Measurements from ENCODE around the gene POLR1D.

The POLR1D gene

DNA sequence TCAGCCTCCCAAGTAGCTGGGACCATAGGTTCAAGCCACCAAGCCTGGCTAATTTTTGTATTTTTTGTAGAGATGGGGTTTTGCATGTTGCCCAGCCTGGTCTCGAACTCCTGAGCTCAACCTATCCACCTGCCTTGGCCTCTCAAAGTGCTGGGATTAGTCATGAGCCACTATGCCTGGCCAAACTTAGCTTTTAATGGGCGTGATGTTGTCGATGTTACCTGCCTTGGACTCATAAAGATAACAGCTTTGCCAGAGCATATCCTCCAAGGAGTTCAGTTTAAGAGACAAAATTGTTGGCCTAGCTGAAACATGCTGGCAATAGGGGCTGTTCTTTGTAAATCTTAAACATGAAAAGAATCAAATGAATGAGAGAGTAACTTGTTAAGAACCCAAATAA is 13.1 kb downstream of the POLR1D start:
- TF ChIP-seq, protein P1, sequence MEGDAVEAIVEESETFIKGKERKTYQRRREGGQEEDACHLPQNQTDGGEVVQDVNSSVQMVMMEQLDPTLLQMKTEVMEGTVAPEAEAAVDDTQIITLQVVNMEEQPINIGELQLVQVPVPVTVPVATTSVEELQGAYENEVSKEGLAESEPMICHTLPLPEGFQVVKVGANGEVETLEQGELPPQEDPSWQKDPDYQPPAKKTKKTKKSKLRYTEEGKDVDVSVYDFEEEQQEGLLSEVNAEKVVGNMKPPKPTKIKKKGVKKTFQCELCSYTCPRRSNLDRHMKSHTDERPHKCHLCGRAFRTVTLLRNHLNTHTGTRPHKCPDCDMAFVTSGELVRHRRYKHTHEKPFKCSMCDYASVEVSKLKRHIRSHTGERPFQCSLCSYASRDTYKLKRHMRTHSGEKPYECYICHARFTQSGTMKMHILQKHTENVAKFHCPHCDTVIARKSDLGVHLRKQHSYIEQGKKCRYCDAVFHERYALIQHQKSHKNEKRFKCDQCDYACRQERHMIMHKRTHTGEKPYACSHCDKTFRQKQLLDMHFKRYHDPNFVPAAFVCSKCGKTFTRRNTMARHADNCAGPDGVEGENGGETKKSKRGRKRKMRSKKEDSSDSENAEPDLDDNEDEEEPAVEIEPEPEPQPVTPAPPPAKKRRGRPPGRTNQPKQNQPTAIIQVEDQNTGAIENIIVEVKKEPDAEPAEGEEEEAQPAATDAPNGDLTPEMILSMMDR (IDR thresholded peaks at IDR 0.05) = no peak
- H3K9ac ChIP-seq = no peak overlapping the region
- H3K79me2 ChIP-seq = no peaks in the 10 kb centered on the region
- no peaks in the 10 kb centered on the region for H3K4me1 ChIP-seq
- no peak overlapping the region for H3K4me3 ChIP-seq (ENCODE audit: low read depth, low read length)
- H3K4me2 ChIP-seq (ENCODE audit: low read length) = no peak overlapping the region
- H3K27me3 ChIP-seq (ENCODE audit: control insufficient read depth, insufficient read depth, low read length) = no peaks in the 10 kb centered on the region
- no peak overlapping the region for H2AFZ ChIP-seq
- H3K9me3 ChIP-seq (ENCODE audit: control insufficient read depth, low read length) = no peaks in the 10 kb centered on the region
- no peak overlapping the region for H3K27ac ChIP-seq
- no peaks in the 10 kb centered on the region for H3K36me3 ChIP-seq (ENCODE audit: control insufficient read depth, insufficient read depth, low read length)

DNA sequence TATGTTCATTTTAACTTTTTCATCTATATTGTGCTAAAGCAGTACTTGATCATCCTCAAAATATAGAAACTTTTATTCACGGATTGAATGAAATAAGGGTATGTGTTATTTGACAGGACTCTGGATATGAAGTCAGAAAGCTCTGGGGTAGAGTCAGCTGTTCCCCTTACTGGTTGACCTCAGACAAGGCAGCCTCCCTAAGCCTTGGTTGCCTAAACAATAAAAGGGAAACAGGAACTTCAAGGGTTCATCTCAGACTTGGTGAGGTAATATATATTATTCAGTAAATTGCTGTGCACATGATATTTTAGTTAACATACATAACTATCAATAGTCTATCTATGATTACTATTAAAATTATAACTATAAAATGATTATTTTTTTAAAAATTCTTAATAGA is 13.6 kb downstream of the POLR1D start:
- TF ChIP-seq, protein P1 (IDR thresholded peaks at IDR 0.05) = no peak
- Histone ChIP-seq H3K9ac (no peak overlapping the region), H3K27me3 (ENCODE audit: control insufficient read depth, insufficient read depth, low read length) (no peaks in the 10 kb centered on the region), H2AFZ (no peak overlapping the region), H3K4me2 (ENCODE audit: low read length) (no peak overlapping the region), H3K9me3 (ENCODE audit: control insufficient read depth, low read length) (no peaks in the 10 kb centered on the region), H3K4me1 (no peaks in the 10 kb centered on the region), H3K4me3 (ENCODE audit: low read depth, low read length) (no peak overlapping the region), H3K36me3 (ENCODE audit: control insufficient read depth, insufficient read depth, low read length) (no peaks in the 10 kb centered on the region), H3K79me2 (no peaks in the 10 kb centered on the region), H3K27ac (no peak overlapping the region)

DNA sequence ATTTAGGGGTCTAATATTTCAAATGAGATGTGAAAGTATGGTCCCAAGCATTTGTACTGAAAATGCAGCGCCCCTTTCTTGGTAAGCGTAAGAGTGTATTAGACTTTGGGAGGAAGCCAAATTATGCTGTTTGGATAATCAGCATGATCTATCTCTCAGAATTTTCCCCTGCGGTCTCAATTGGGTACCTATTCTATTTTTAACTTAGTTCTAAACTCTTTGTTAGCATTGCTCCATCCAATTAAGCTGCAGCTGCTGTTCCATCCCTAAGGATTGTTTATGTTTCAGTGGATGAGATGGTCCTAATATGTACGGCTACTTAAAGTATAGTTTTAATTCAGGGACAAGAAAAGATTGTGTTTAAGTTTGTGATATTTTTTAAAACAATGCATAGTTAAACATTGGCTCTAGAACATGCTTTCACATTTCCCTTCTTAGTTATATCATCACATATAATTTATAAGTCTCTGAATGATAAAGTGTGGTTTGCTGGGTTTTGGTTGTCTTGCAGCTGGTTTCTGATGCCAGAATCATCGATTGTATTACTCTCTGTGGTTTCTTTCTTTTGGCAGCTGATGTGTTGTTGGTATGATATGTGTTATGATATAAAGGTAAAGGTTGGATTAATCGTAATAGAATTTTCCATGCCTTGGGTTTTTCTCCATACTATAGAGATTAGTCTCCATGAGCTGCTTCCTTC is 15.0 kb downstream of the POLR1D start:
- H3K27me3 ChIP-seq (ENCODE audit: control insufficient read depth, insufficient read depth, low read length) = no peaks in the 10 kb centered on the region
- no peaks in the 10 kb centered on the region for H3K9me3 ChIP-seq (ENCODE audit: control insufficient read depth, low read length)
- H2AFZ ChIP-seq = no peak overlapping the region
- H3K27ac ChIP-seq = no peak overlapping the region
- TF ChIP-seq, protein P1 (IDR thresholded peaks at IDR 0.05) = no peak
- H3K79me2 ChIP-seq = no peaks in the 10 kb centered on the region
- no peak overlapping the region for H3K9ac ChIP-seq
- H3K4me3 ChIP-seq (ENCODE audit: low read depth, low read length) = no peak overlapping the region
- no peaks in the 10 kb centered on the region for H3K36me3 ChIP-seq (ENCODE audit: control insufficient read depth, insufficient read depth, low read length)
- H3K4me2 ChIP-seq (ENCODE audit: low read length) = no peak overlapping the region
- no peaks in the 10 kb centered on the region for H3K4me1 ChIP-seq

DNA sequence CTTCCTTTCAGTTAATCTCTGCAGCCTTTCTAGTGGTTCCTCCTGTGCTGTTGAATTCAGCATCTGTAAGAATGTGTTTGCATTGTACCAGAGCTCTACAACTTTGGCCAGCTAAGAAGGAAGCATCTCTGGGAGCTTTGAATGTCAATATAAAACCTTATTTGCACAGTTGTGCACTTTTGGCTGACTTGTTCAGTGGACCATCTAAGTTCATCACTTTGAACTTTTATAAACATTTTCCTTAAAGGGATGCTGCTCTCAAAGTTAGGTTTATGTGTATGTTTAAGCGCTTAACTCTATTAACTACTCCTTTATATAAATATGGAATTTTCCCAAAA is 15.6 kb downstream of the POLR1D start:
- no peak overlapping the region for H3K9ac ChIP-seq
- H3K27me3 ChIP-seq (ENCODE audit: control insufficient read depth, insufficient read depth, low read length) = no peaks in the 10 kb centered on the region
- no peak overlapping the region for H3K4me3 ChIP-seq (ENCODE audit: low read depth, low read length)
- H3K36me3 ChIP-seq (ENCODE audit: control insufficient read depth, insufficient read depth, low read length) = no peaks in the 10 kb centered on the region
- no peaks in the 10 kb centered on the region for H3K4me1 ChIP-seq
- no peaks in the 10 kb centered on the region for H3K9me3 ChIP-seq (ENCODE audit: control insufficient read depth, low read length)
- TF ChIP-seq, protein P1 (IDR thresholded peaks at IDR 0.05) = no peak
- H2AFZ ChIP-seq = no peak overlapping the region
- no peaks in the 10 kb centered on the region for H3K79me2 ChIP-seq
- H3K4me2 ChIP-seq (ENCODE audit: low read length) = no peak overlapping the region
- H3K27ac ChIP-seq = no peak overlapping the region

DNA sequence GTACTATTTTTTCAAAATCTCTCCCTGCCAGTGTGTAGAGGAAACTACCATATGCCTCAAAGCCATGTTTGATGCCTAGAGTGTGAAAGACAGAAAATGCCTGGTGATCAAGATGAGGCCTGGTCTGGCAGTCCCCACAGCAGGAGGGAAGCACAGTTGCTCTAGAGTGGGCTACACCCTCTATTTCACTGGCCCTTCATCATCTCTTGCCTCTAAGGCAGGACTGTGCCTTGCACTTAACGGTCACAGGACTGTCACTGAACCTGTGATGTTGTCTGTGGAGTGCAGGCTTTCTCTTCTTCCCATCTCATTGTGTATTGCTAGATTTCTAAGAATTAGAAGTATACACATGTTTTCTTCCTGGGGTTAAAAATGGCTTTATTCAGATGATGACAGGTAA is 16.3 kb downstream of the POLR1D start:
- Histone ChIP-seq H3K9ac (no peak overlapping the region), H3K4me2 (ENCODE audit: low read length) (no peak overlapping the region), H3K4me3 (ENCODE audit: low read depth, low read length) (no peak overlapping the region), H3K79me2 (no peaks in the 10 kb centered on the region), H3K36me3 (ENCODE audit: control insufficient read depth, insufficient read depth, low read length) (no peaks in the 10 kb centered on the region), H3K9me3 (ENCODE audit: control insufficient read depth, low read length) (no peaks in the 10 kb centered on the region), H3K27ac (no peak overlapping the region), H2AFZ (no peak overlapping the region), H3K27me3 (ENCODE audit: control insufficient read depth, insufficient read depth, low read length) (no peaks in the 10 kb centered on the region), H3K4me1 (no peaks in the 10 kb centered on the region)
- TF ChIP-seq, protein P1 (IDR thresholded peaks at IDR 0.05) = no peak
